HG03066 (cell line): ENCODE results near the gene LCORL.
"Not testable (repeated sequence)": the region's sequence is repeated elsewhere in the genome, so short reads cannot be mapped to it uniquely, and the experiment has no call there.

Experiments used
- ATAC-seq: cut with Tn5 transposase; IDR thresholded peaks from one replicate; pipeline ENCODE4 v1.9.1; 2021; ENCODE audit warnings: low read depth; ENCODE audit not compliant: unreplicated experiment

The LCORL gene

DNA sequence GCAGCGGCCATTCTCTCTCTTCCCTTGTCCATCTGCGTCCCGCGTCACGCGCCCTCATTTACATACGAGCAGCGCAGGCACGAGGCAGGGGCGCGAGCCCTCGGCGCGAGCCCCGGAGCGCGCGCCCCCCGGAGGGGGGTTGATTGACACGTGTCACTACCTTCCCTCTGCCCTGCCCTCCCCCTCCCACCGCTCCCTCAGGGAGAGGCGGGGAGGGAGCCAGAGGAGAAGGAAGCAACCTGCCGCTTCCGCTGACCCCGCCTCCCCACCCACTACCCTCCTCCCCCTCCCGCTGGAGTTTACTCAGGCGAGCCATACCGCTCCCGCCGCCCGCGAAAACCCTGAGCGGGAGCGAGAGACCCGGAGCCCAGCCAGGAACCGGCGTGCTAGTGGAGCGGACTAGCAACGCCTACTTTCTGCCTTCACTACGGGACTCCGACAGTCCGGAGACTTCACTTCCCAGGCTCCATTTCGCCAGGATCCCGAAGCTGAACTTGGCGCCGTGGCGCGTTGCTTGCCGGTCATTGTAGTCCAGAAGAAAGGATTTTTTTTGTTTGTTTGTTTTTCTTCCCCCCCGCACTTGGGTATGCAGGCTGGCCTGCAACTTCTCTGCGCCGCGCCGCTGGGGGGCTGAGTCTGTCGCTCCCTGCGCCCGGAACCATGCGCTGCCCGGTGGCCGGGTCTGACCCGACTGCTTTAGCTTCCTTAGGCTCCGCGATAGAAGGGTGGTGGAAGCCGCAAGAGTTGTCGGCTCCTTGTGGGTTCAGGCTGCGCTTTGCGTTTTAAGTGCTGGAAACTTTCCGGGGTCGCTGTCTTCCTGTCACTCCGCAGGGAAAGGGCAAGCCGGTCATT lies at the start of gene LCORL:
LCORL (minus strand) TSS at position 36 of the 852 bp plus-strand sequence; CDS start at position 32, 4 bp downstream.
- peak; percentile 67 for ATAC-seq

DNA sequence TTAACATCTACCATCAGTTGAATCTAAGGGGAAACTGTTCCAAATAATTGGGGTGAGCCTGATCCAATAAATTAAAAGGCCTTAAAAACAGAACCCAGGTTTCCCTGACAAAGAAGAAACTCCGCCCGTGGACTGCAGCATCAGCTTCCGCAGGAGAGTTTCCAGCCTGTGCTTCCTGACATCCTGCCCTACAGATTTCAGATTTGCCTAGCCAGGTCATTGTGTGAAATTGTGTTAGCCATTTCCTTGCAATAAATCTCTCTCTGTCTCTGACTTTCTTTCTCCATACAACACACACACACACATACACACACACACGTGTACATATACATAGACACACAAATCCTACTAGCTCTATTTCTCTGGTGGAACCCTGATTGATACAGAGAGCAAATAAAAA lies 48.3 kb upstream of the LCORL start:
- ATAC-seq, result no peak

DNA sequence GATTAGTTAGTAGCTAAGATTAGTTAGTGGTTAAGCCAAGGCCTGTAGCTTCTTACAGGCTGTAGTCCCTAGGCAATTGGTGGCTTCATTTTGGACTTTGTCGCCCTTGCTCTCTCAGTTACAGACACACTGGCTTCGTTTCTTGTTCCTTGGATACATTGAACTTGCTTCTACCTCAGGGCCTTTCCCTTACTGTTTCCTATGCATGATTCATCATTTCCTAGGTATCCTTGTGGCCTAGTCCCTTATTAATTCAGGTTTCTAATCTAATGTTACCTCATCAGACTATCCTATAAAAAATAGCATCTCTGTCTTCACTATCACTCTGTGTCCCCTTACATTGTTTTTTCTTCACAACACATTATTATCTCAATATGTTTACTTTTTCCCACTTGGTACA lies 45.5 kb upstream of the LCORL start:
- ATAC-seq, result no peak

DNA sequence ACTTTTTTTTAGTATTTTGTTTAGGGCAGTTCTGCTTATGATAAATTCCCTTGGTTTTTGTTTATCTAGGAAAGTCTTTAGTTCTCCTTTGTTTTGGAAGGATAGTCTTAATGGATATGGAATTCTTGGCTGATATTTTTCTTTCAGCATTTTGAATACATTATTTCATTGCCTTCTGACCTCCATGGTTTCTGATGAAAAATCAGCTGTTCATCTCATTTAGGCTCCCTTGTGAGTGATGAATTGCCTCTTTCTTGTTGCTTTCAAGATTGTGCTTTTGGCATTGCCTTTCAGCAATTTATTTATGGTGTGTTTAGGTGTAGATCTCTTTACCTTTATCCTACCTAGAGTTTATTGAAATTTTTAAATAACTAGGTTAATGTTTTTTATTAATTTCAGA lies 41.5 kb upstream of the LCORL start:
- ATAC-seq, result no peak

DNA sequence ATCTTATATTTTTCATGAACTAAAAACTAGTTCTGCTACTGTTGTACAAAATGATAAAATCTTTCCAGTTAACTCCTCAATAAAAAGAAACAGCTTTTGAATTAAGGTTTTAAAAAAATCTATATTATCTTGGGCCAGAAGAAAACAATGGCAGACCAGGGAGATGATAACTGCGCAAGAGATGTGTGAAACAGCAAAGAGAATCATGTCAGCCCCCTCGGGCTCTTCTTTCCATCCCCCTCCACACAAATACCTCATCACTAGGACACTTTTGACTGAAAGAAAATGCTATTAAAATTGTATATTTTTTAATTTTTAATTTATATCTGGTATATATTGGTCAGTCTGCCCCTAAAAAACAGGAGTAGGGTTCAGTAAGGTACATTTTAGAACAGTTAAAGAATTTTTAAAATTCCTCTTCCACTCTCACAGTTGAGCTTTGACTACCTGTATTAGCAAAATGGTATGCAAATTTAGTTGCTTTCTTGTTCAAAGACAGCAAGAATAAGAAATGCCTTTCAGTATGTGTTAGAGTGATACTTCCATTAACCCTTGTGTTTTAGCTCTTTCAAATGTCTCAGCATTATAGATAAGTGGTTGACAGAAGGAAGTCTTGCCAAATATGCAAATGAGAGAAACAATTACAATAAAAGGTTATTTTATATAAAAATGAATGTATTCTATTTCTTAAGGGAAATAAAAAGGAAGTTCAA lies 36.4 kb upstream of the LCORL start:
- ATAC-seq, result peak; percentile 59

DNA sequence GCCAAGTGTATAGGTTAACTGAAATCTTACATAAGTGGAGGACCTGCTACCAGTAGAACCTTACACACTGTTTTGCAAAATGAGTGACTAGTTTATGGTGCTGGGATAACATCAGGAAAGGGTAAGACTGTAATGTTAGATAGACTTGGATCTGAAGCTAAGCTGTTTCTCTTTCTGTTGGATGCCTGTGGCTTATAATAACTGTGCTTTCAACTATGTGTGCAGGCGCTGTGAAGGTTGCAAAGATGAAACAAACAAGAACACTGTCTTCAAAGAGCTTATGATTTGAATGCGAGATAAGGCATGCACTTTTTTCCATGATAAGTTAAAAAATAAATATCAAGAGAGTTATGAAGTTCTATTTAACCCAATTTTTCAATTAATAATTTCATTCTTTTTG lies 34.5 kb upstream of the LCORL start:
- ATAC-seq, result no peak

DNA sequence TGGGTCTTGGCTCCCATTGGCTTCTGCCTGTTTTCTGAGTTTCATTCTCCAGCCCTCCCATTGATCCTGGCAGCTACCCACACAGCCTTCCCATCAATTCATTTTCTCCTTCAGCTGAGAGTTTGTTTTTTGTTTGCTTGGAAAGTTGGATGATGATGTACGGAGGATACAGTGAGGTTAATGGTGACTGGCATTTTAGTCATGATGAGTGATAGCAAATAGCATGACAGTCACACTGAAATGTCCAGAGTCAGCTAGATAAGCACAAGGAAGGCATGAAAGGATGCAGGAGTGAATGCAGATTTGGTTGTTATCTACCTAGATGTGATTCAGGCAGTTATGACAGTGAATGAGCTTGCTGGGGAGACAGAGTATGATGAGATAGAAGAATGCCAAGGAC lies 30.6 kb upstream of the LCORL start:
- no peak for ATAC-seq

DNA sequence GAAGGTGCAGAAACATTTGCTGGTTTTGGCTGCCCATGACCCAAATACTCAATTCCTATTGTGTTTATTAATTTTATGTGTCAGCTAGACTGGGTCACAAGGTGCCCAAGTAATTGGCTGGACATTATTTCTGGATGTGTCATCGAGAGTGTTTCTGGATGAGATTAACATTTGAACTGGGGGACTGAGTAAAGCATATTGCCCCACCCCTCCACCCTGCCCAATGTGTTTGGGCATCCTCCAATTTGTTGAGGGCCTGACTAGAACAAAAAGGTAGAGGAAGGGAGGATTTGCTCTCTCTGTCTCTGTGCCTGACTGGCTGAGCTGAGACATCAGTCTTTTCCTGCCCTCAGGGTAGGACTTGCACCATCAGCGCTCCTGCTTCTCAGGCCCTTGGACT lies 29.7 kb upstream of the LCORL start:
- no peak for ATAC-seq

DNA sequence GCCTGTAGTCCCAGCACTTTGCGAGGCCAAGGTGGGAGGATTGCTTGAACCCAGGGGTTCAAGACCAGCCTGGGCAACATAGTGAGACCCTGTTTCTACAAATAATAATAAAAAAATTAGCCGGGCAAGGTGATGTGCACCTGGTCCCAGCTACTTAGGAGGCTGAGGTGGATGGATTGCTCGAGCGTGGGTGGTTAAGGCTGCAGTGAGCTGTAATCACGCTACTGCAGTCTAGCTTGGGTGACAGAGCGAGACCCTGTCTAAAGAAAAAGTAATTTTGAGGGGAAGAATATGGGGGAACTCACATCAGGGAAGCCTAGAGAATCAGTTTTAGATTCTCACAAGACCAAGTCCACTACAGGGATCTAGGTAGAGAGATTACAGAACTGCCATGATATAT lies 28.9 kb upstream of the LCORL start:
- ATAC-seq, result no peak

DNA sequence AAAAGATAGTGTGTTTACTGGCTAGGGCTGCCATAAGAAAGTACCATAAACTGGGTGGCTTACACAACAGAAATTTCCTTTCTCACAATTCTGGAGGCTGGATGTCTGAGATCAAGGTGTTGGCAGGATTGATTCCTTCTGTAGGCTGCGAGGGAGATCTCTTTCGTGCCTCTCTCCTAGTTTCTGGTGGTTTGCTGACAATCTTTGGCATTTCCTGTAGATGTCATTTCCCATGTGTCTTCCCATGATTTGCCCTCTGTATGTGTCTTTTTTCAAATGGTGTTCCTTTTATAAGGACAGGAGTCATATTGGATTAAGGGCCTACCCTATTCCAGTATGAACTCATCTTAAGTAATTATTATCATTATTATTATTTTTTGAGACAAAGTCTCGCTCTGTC lies 27.9 kb upstream of the LCORL start:
- ATAC-seq, result no peak

DNA sequence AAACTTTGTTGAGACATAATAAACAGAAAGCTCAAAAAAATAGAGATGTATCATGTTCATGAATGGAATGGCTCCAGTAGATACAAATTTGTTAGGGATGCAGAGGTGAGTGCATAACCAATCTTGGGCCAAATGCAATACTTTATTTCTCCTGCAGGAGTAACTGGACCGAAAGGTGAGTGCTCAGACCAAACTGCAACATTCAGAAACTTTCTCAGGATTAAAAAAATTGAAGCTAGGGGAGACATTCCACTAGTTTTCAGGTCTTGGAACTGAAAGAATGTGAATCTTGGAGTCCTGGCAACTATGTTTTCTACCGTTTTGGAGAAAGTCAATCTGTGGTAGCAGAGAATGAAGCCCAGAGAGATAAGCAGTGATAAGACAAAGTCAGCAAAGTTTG lies 21.2 kb upstream of the LCORL start:
- ATAC-seq, result no peak

DNA sequence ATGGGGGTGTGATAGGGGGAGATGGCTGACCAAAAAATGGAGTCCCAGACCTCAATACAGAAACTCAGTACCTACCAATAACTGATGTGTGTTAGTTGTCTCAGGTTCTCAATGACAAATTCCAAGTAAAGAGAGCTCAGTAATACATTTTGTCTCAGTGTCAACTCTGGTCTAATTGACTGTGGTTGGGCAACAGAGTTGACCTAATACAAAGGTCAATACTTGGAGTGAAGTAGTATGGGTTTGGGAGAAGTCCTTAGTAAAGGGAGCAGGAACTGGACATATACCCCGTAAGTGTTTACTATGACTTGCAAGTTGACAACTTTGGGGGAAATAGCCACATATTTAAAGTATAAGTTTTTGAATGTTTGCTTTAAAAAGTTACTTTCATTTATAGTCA lies 20.5 kb upstream of the LCORL start:
- ATAC-seq, result no peak

DNA sequence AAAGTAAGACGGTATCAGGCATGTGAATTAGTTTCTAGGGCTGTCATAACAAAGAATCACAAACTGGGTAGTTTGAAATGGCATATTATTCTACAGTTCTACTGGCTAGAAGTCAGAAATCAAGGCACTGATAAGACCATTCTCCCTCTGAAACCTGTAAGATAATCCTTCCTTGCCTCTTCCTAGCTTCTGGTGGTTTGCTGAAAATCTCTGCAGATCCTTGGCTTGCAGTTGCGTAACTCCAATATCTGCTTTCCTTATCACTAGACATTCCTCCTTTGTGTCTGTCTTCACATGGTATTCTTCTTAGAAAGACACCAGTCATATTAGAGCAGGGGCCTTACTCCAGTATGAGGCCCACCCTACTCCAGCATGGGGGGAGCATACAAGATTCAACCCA lies 19.6 kb upstream of the LCORL start:
- ATAC-seq, result no peak

DNA sequence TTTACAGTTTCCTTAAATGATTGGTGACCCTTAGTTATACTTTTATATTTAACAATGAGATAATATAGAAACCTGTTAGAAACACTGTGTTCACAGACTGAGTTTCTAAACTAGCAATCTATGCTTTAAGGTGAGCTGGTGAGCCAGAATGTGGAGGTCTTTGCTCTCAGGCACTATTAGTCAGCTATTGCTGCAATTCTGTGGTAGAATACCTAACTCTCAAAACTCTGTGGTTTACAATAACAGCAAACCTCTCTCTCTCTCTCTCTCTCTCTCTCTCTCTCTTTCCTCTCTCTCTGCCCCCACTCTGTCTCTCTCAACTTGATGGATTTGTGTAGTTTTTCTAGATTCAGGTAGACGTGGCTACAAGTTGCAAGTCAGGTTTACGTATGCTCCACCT lies 17.6 kb upstream of the LCORL start:
- no peak for ATAC-seq

DNA sequence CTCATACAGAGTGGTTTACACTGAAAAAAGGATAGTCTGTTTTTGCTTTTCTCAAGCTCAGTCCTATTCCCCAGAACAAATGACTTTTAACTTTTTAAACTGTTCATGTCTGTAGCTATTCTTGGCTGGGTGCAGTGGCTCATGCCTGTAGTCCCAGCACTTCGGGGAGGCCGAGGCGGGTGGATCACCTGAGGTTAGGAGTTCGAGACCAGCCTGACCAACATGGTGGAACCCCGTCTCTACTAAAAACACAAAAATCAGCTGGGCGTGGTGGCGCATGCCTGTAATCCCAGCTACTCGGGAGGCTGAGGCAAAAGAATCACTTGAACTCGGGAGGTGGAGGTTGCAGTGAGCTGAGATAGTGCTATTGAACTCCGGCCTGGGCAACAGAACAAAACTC lies 14.8 kb upstream of the LCORL start:
- ATAC-seq, result not testable (repeated sequence)

DNA sequence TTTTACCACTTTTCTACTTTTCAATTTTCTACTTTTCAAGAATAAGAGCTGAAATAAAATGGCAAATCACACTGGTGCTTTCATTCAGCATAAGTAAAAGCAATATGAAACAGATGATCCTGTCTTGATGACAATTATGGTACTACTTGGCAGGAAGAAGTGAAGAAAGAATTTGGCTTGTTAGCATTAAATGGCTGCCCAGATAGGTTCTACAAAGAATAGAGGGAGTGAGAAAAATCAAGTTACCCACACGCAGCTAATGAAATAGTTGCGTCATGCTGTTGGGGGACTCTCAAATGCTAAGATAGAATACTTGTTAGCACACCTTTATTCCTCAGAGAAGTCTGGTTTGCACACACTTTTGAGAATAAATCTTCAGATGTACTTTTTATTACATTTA lies 12.5 kb upstream of the LCORL start:
- ATAC-seq, result no peak

DNA sequence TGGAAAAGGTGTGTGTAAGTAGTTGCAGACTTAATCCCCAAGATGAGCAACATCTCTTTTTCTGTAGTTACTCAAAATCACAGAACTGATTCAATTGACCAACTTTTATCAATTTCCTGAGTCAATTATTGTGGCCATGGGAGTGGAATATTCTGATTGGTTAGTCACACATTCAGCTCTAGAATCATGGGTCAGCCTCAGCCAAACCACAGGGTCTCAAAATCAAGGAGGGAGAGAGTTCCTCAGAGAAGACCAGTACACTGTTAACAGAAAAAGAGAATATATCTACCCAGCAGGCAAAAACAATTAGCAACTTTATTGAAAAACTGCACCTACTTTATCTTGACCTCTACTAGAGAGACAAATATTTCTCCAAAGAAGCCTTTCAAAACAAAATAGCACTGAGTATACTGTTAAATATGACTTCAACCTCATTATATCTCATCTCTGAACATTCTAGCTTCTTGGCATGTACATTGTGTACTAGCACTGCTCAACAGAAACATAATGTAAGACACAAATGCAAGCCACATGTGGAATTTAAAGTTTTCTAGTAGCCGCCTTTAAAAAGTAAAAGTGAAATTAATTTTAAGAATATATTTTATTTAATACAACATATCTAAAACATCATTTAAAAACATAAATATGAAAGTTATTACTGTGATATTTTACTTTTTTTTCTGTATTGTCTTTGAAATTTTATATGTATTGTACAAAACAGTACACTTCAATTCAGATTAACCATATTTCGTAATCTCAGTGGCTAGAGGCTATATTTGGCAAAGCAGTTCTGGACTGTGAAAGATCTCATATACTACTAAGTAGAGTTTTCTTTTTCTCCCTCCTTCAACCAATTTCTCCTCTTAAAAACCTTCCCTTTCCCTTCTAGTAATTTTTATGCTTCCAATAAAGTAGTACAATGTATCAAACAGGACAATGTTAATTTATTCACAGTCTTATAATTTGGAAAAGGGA lies 11.8 kb upstream of the LCORL start:
- no peak for ATAC-seq

DNA sequence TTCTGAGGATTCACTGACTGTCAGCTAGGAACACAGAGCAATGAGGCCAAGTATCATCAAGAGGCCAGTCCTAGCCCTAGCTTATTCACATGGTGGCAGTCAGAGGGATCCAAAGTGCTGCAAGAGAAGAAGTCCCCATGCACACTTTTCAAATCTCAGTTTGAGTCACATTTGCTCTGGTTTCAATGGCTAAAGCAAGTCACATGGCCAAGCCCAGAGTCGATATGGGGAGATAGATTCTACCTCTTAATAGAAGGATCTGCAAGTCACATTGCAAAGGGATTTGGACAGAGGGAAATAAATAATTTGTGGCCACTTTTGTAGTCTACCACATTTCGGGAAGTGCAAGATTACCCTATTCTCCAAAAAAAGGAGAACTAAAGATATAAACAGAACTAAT lies 3.7 kb upstream of the LCORL start:
- no peak for ATAC-seq

DNA sequence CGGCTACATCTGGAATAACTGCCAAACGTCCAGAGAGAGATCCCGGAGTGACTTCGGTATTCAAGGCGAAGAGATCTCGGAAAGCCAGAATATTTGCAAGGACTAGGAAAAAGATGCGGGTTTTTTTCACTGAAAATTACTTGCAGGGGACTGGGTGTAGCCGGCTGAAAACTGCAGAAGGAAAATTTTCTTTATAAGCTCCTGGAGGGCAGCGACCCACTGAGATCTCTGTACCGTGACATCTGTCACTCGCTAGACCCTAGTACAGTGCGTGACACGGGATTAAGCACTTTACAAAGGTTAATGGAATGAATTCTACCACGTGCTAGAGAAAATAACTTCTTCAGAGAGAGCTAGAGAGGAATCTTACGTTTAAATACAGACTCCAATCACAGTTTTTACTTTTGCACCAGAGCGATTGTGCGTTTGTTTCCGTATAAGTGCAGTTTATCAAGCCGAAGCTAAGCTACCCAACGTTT lies 1.1 kb upstream of the LCORL start:
- no peak for ATAC-seq

DNA sequence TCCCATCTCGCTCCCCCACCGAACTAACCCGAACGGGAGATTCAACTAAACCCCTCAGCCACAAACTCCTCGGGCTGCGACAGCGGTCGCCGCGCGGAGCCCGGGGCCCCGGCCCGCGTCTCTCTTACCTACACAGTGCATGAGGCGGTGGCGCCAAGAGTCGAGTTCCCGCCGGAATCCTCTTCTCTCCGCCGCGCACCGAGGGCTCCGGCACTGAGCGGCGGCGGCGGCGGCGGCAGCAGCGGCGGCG lies 160 bp downstream of the LCORL start:
- ATAC-seq, result peak; percentile 3
